CD4-positive, alpha-beta T cell (primary cell): ENCODE measurements around the gene TRAF3. TPM values are rescaled to one million over a fixed set of nuclear protein-coding genes. Genes with fewer than 3 reads are reported as not detected.

ENCODE experiments used
- ATAC-seq: fragments of 200-7000 bp; cut with Tn5 transposase; one replicate; pipeline ENCODE4 v1.10.0; 2022; ENCODE audit warnings: mild to moderate bottlenecking; ENCODE audit not compliant: poor library complexity
- CTCF ChIA-PET: fragments of 350-600 bp; sonication (Branson Sonifier 250); formaldehyde crosslinking; loops from one replicate; lab custom pipeline; 2021; ENCODE audit warnings: antibody characterized with exemption, inconsistent platforms; lab: Charles Lee
- POLR2A ChIA-PET: fragments of 350-600 bp; sonication (Branson Sonifier 250); formaldehyde crosslinking; loops from one replicate; lab custom pipeline; 2021; ENCODE audit warnings: antibody characterized with exemption, inconsistent platforms; lab: Charles Lee
- DNase-seq, 14 experiments: peaks; one replicate each; pipeline ENCODE4 v3.0.0-alpha.2; 2013 to 2020; ENCODE audit warnings: mixed read lengths in 2 of 14
- H3K27ac ChIP-seq, 2 donors: one replicate each; pipeline versions ENCODE4 v1.5.1 to v1.7.0; 2013; ENCODE audit warnings: low read length in 2 of 2, low read depth in 1 of 2, mild to moderate bottlenecking in 1 of 2
- H3K27me3 ChIP-seq, 2 experiments: 1 replicate in 1 of 2; 2 replicates in 1 of 2; pipeline versions ENCODE4 v1.6.1 to v1.7.0; 2013; ENCODE audit warnings: low read length in 2 of 2, control low read depth in 1 of 2, mild to moderate bottlenecking in 1 of 2, moderate library complexity in 1 of 2; ENCODE audit not compliant: insufficient read depth in 2 of 2, control insufficient read depth in 1 of 2
- H3K36me3 ChIP-seq: one replicate; pipeline ENCODE4 v1.6.1; 2013; ENCODE audit warnings: low read length, control low read depth; ENCODE audit not compliant: insufficient read depth
- H3K4me1 ChIP-seq: one replicate; pipeline ENCODE4 v1.6.1; 2013; ENCODE audit warnings: low read length, control low read depth; ENCODE audit not compliant: insufficient read depth
- H3K4me3 ChIP-seq: one replicate; pipeline ENCODE4 v1.5.1; 2013; ENCODE audit warnings: mild to moderate bottlenecking, low read length, moderate library complexity
- H3K9me3 ChIP-seq, 2 experiments: 1 replicate in 1 of 2; 2 replicates in 1 of 2; pipeline versions ENCODE4 v1.6.1 to v1.7.0; 2013; ENCODE audit warnings: low read length in 2 of 2, mild to moderate bottlenecking in 2 of 2, control low read depth in 1 of 2, moderate library complexity in 1 of 2; ENCODE audit not compliant: control insufficient read depth in 1 of 2, insufficient read depth in 1 of 2
- H3K27ac Mint-ChIP-seq: one replicate; pipeline ENCODE4 v1.8.0; 2020; ENCODE audit warnings: mixed read lengths
- H3K27me3 Mint-ChIP-seq: one replicate; pipeline ENCODE4 v1.8.0; 2021; ENCODE audit warnings: mixed read lengths
- H3K36me3 Mint-ChIP-seq: one replicate; pipeline ENCODE4 v1.8.0; 2021; ENCODE audit warnings: low read depth, mixed read lengths
- H3K4me1 Mint-ChIP-seq: one replicate; pipeline ENCODE4 v1.8.0; 2021; ENCODE audit warnings: low read depth, mixed read lengths
- H3K4me3 Mint-ChIP-seq: one replicate; pipeline ENCODE4 v1.8.0; 2020; ENCODE audit warnings: mild to moderate bottlenecking, mixed read lengths
- H3K9me3 Mint-ChIP-seq: one replicate; pipeline ENCODE4 v1.8.0; 2020; ENCODE audit warnings: mixed read lengths
- intact Hi-C, 2 experiments: fragments of 100-400 bp; cut with DNase I in 1 of 2; cut with micrococcal nuclease in 1 of 2; formaldehyde crosslinking; loops; one replicate each; pipeline versions ENCODE4 v1.15.1 to v1.9.0; 2023 to 2025; cut with DNase I, micrococcal nuclease
- total RNA-seq, 174 experiments: library from RNA in 2 of 174; stranded (reverse) in 2 of 174; gene quantifications; one replicate each; pipeline ENCODE4 v1.2.3 and lab custom pipeline; 2021 to 2026
- TF ChIP-seq, protein P1 (sequence below): fragments of 200-600 bp; IDR thresholded peaks from one replicate; pipeline ENCODE4 v1.8.0; 2022; ENCODE audit warnings: antibody characterized with exemption, mild to moderate bottlenecking

TRAF3 gene
- total RNA-seq, 2 experiments from 2014 or later, result 27.1 to 32.4 TPM

DNA sequence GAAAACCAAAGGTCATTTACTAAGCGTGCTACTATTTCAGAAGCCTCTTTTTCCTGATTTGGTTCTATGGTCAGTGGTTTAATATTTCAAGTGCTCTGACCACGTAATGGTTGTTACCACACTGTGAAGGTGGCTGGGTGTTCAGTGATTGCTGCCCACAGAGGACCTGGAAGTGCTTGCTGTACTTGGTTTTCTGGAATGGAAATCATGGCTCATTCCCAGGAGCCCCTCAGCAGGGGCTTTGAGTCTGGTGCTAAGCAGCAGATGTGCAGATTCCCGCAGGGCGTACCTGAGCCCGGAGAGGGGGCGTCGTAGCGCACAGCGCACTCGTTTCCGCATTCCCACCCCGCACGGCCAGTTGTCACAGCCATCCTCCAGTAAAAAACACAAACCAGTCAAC lies 50.5 kb downstream of the TRAF3 start:
- intact Hi-C loops, result no loop called here
- no peaks in the 10 kb centered on the region for H3K27me3 ChIP-seq
- ATAC-seq (no peak), DNase-seq (no peak)
- Mint-ChIP-seq H3K4me3 (no peak overlapping the region), H3K27me3 (no peaks in the 10 kb centered on the region), H3K9me3 (no peaks in the 10 kb centered on the region), H3K36me3 (peaks cover 50% of the 10 kb centered on the region), H3K27ac (no peak overlapping the region), H3K4me1 (peaks cover 76% of the 10 kb centered on the region)
- H3K27ac ChIP-seq, result no peak overlapping the region
- H3K36me3 ChIP-seq, result peaks cover 41% of the 10 kb centered on the region
- TF ChIP-seq, protein P1, sequence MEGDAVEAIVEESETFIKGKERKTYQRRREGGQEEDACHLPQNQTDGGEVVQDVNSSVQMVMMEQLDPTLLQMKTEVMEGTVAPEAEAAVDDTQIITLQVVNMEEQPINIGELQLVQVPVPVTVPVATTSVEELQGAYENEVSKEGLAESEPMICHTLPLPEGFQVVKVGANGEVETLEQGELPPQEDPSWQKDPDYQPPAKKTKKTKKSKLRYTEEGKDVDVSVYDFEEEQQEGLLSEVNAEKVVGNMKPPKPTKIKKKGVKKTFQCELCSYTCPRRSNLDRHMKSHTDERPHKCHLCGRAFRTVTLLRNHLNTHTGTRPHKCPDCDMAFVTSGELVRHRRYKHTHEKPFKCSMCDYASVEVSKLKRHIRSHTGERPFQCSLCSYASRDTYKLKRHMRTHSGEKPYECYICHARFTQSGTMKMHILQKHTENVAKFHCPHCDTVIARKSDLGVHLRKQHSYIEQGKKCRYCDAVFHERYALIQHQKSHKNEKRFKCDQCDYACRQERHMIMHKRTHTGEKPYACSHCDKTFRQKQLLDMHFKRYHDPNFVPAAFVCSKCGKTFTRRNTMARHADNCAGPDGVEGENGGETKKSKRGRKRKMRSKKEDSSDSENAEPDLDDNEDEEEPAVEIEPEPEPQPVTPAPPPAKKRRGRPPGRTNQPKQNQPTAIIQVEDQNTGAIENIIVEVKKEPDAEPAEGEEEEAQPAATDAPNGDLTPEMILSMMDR, result no peak
- H3K4me1 ChIP-seq, result peaks cover 42% of the 10 kb centered on the region
- no peak overlapping the region for H3K4me3 ChIP-seq
- POLR2A ChIA-PET, result no interaction called here
- H3K9me3 ChIP-seq, result no peaks in the 10 kb centered on the region
- CTCF ChIA-PET, result interaction anchor here (1.5 kb wide), 1 partner anchor 53 kb away, joined by 4 read pairs; no protein-coding TSS in a partner anchor

DNA sequence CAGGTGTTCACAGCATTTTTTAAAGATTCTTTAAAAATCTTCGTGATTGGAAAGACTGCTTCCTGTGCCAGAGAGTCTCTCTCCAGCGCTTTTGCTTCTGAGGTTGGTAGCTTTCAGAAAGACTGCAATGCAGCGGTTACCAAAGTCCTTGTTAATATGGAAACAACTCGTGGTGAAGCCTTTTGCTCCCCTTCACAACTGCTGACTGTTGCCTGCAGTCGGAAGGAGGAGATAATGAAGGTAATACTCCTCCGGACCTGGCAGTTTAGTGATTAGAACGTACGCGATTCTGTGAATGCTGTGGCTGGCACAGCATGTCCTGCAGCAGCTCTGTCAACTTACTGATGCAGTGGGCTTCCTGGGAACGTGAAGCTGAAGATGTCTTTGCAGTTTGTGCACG lies 50.9 kb downstream of the TRAF3 start:
- Histone ChIP-seq H3K9me3 (no peaks in the 10 kb centered on the region), H3K27me3 (no peaks in the 10 kb centered on the region), H3K27ac (no peak overlapping the region), H3K4me3 (no peak overlapping the region), H3K36me3 (peaks cover 43% of the 10 kb centered on the region), H3K4me1 (peaks cover 39% of the 10 kb centered on the region)
- intact Hi-C loops, result no loop called here
- Mint-ChIP-seq H3K9me3 (no peaks in the 10 kb centered on the region), H3K27me3 (no peaks in the 10 kb centered on the region), H3K4me1 (peaks cover 72% of the 10 kb centered on the region), H3K36me3 (peaks cover 54% of the 10 kb centered on the region), H3K27ac (peak overlapping the region; percentile 27), H3K4me3 (no peak overlapping the region)
- TF ChIP-seq, protein P1, result no peak
- POLR2A ChIA-PET, result no interaction called here
- ATAC-seq (no peak), DNase-seq (no peak)
- CTCF ChIA-PET, result interaction anchor here (1.5 kb wide), 1 partner anchor 53 kb away, joined by 4 read pairs; no protein-coding TSS in a partner anchor

DNA sequence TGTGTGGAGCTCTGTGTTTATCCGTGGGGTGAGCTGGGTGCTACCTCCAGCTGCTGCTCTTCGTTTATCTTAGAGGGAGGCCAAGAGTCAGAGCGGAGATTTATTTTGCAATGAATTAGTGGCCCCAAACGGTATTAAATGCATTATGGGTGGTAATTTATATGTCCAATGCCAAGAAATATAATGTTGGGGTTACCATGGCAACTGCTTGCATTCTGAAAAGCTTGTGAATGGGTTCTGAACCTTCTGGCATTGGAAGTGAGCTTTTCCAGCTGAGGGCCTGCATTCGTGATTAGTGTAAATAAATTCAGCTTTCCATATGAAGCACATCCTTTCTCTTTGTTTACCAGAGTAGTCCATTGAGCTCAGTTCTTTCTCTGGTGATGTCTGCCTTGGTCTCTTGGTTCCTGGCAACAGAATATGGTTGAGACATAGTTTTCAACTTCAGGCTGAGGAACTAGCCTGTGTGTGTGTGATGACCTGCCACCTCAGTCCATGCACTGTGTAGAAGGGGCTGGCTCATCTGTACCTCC lies 51.8 kb downstream of the TRAF3 start:
- no peak for ATAC-seq
- Histone ChIP-seq H3K27ac (no peak overlapping the region), H3K36me3 (peaks cover 46% of the 10 kb centered on the region), H3K27me3 (no peaks in the 10 kb centered on the region), H3K9me3 (no peaks in the 10 kb centered on the region), H3K4me1 (peaks cover 39% of the 10 kb centered on the region), H3K4me3 (no peak overlapping the region)
- Mint-ChIP-seq H3K4me1 (peaks cover 62% of the 10 kb centered on the region), H3K4me3 (no peak overlapping the region), H3K9me3 (no peaks in the 10 kb centered on the region), H3K27ac (peak overlapping the region; percentile 27), H3K27me3 (no peaks in the 10 kb centered on the region), H3K36me3 (peaks cover 63% of the 10 kb centered on the region)
- DNase-seq, result no peak
- ChIA-PET POLR2A (no interaction called here), CTCF (interaction anchor here (1.5 kb wide), 1 partner anchor 54 kb away, joined by 4 read pairs; no protein-coding TSS in a partner anchor)
- TF ChIP-seq, protein P1, result no peak
- intact Hi-C loops, result no loop called here
